Suprapubic skin (tissue), 4 donors: ENCODE measurements around the gene RAB40B.

ENCODE experiments used
- EP300 ChIP-seq: sonication (generic); formaldehyde crosslinking; IDR thresholded peaks from one replicate; pipeline ENCODE4 v1.6.1; 2017; ENCODE audit warnings: antibody characterized with exemption
- POLR2A ChIP-seq, 2 donors: fragments of 450-650 bp; IDR thresholded peaks; one replicate each; pipeline ENCODE4 v1.6.1; 2017; ENCODE audit warnings: antibody characterized with exemption in 2 of 2, mild to moderate bottlenecking in 2 of 2, moderate library complexity in 2 of 2
- POLR2AphosphoS5 ChIP-seq, 3 donors: sonication (generic); formaldehyde crosslinking; IDR thresholded peaks; one replicate each; pipeline ENCODE4 v1.6.1; 2017; ENCODE audit warnings: antibody characterized with exemption in 3 of 3
- TF ChIP-seq, protein P1 (sequence below), 2 donors: fragments of 200-600 bp in 1 of 2; fragments of 450-650 bp in 1 of 2; sonication (generic) in 1 of 2; IDR thresholded peaks; one replicate each; pipeline ENCODE4 v1.5.1; 2016 to 2019; ENCODE audit warnings: antibody characterized with exemption in 2 of 2, mild to moderate bottlenecking in 1 of 2, moderate library complexity in 1 of 2

- TF ChIP-seq, protein P1, sequence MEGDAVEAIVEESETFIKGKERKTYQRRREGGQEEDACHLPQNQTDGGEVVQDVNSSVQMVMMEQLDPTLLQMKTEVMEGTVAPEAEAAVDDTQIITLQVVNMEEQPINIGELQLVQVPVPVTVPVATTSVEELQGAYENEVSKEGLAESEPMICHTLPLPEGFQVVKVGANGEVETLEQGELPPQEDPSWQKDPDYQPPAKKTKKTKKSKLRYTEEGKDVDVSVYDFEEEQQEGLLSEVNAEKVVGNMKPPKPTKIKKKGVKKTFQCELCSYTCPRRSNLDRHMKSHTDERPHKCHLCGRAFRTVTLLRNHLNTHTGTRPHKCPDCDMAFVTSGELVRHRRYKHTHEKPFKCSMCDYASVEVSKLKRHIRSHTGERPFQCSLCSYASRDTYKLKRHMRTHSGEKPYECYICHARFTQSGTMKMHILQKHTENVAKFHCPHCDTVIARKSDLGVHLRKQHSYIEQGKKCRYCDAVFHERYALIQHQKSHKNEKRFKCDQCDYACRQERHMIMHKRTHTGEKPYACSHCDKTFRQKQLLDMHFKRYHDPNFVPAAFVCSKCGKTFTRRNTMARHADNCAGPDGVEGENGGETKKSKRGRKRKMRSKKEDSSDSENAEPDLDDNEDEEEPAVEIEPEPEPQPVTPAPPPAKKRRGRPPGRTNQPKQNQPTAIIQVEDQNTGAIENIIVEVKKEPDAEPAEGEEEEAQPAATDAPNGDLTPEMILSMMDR (IDR thresholded peaks at IDR 0.05), result no peak
- no peak for TF ChIP-seq POLR2A (IDR thresholded peaks at IDR 0.05)
- no peak for TF ChIP-seq POLR2AphosphoS5 (IDR thresholded peaks at IDR 0.05)
- TF ChIP-seq EP300, result no peak
These were observed 14.2 kb downstream of the RAB40B start for GRCh38 chr17:82684228-82684841.
